Measurements from ENCODE around the gene FN1. TPM values are rescaled to one million over a fixed set of nuclear protein-coding genes. Genes with fewer than 3 reads are reported as not detected.

FN1 gene
- total and polyA plus RNA-seq, 2 of the 8 experiments (the other 6 are each of a cell fraction or from before 2014, with no cell fraction given) = 42.9 to 109 TPM

GRCh38 chr2:215383652-215384279 lies 52.1 kb downstream of the FN1 start:
- Histone ChIP-seq H3K4me1 (replicated peaks in 1 of 4; ENCODE audit: control insufficient read depth in 3 of 4, insufficient read depth in 4 of 4, low read length in 3 of 4) (peaks cover 2 to 6% (median 4%) of the 10 kb centered on the region in 4 experiments; a peak in 4 of 7 replicates), H3K27me3 (replicated peaks in 1 of 4; ENCODE audit: control insufficient read depth in 3 of 4, extremely low read depth in 1 of 4, insufficient read depth in 3 of 4, low read length in 3 of 4) (no peaks in the 10 kb centered on the region), H3K79me1 (ENCODE audit: low read depth, low read length) (no peaks in the 10 kb centered on the region), H4K5ac (ENCODE audit: insufficient read length, low read depth, low read length) (no peak overlapping the region), H2BK5ac (ENCODE audit: low read depth, low read length) (no peak overlapping the region), H3K18ac (ENCODE audit: extremely low read depth, low read length) (no peak overlapping the region), H3K4ac (replicated peaks; ENCODE audit: insufficient read length, low read depth, low read length) (no peak overlapping the region), H4K8ac (ENCODE audit: extremely low read depth, insufficient read depth, low read length) (no peak overlapping the region), H3K56ac (replicated peaks; ENCODE audit: insufficient read length, low read depth, low read length) (no peak overlapping the region), H3K4me2 (ENCODE audit: insufficient read depth in 1 of 2, low read depth in 2 of 2, low read length in 2 of 2) (no peak overlapping the region), H2BK20ac (ENCODE audit: low read length) (no peak overlapping the region), H2BK12ac (ENCODE audit: low read depth, low read length) (no peak overlapping the region), H2AK5ac (ENCODE audit: low read depth, low read length) (no peak overlapping the region), H3K4me3 (ENCODE audit: extremely low read depth in 1 of 4, insufficient read depth in 2 of 4, low read depth in 3 of 4, low read length in 4 of 4) (no peak overlapping the region), H3K23me2 (ENCODE audit: low read depth, low read length) (no peaks in the 10 kb centered on the region), H4K20me1 (replicated peaks in 1 of 2; ENCODE audit: control insufficient read depth in 1 of 2, insufficient read depth in 2 of 2, low read length in 2 of 2) (peaks cover 0 to 2% of the 10 kb centered on the region in 2 experiments), H3K14ac (ENCODE audit: insufficient read length) (no peak overlapping the region), H2BK15ac (ENCODE audit: low read length) (no peak overlapping the region), H3K9me3 (ENCODE audit: insufficient read depth in 2 of 2, low read depth in 1 of 2, low read length in 1 of 2) (no peaks in the 10 kb centered on the region), H3K36me3 (ENCODE audit: control insufficient read depth in 2 of 4, insufficient read depth in 4 of 4, low read length in 3 of 4) (peaks cover 2 to 13% (median 8%) of the 10 kb centered on the region in 4 experiments; a peak in 5 of 8 replicates), H2BK120ac (replicated peaks; ENCODE audit: low read depth, low read length) (no peak overlapping the region), H3K27ac (ENCODE audit: low read depth, low read length) (no peak overlapping the region), H3K79me2 (ENCODE audit: control insufficient read depth in 1 of 2, insufficient read depth in 2 of 2, low read length in 2 of 2) (no peaks in the 10 kb centered on the region), H2AFZ (ENCODE audit: low read length) (no peak overlapping the region), H3K23ac (ENCODE audit: insufficient read length) (no peak overlapping the region), H3K9ac (replicated peaks in 1 of 4; ENCODE audit: extremely low read depth in 1 of 4, low read depth in 3 of 4, low read length in 3 of 4) (no peak overlapping the region), H4K91ac (replicated peaks; ENCODE audit: insufficient read length, low read length) (no peak overlapping the region)
- CTCF ChIA-PET (ENCODE audit: partially characterized antibody) = no interaction called here
- DNase-seq (ENCODE audit: low read depth in 1 of 2, low spot score in 2 of 2) = no peak
- TF ChIP-seq BRCA1 (IDR thresholded peaks at IDR 0.05; ENCODE audit: low read depth, low read length) (no peak), SAP30 (IDR thresholded peaks at IDR 0.05; ENCODE audit: insufficient read depth, insufficient replicate concordance, low read length) (no peak), CHD1 (IDR thresholded peaks at IDR 0.05; ENCODE audit: low read depth, low read length) (no peak)
- WGBS, 2 experiments (ENCODE audit: extremely low coverage in 1 of 2, insufficient coverage in 1 of 2, insufficient read length in 1 of 2, insufficient replicate concordance in 2 of 2, low coverage in 1 of 2, low lambda C conversion rate in 2 of 2, missing lambda C conversion rate in 1 of 2) = 90% methylated on average over 8 of the region's 8 CpGs; no CpG with 5 or more reads in 1 of the 2 experiments
- no peak for FAIRE-seq
- POLR2A ChIA-PET (ENCODE audit: partially characterized antibody) = interaction anchor here (1.1 kb wide), 1 partner anchor 26 kb away, joined by 3 read pairs; no protein-coding TSS in a partner anchor
